HG02571 (cell line): ENCODE data around the gene CPNE5.

Source experiments
- ATAC-seq: cut with Tn5 transposase; IDR thresholded peaks from one replicate; pipeline ENCODE4 v1.9.1; 2021; ENCODE audit warnings: mild to moderate bottlenecking, moderate library complexity; ENCODE audit not compliant: unreplicated experiment

CPNE5 gene

DNA sequence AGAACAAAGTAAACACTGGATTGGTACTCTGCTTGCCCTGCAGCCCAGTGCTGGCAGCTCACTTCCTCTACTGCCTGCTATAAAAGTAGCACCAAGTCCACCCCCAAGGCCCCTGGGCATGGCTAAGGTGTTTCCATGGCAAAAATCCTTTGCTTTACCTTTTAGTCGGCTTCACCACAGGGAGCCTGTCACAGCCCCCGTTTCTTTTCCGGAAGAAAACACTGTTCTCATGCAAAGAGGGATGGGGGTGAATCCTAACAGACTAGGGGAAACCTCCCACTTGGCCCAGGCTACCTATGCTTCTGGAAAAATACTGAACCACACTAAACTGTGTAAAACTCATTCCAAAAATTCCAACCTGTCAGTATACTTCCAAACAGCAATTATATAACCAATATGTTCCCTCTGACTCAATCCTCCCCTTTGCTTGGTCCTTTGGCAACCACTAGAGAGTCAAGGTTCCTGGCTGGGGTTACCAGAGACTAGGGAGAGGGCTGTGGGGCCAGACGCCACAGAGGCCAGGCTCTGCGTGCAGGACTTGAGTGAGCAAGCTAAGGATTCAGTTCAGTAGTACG is 19.2 kb upstream of the CPNE5 start:
- ATAC-seq: no peak

DNA sequence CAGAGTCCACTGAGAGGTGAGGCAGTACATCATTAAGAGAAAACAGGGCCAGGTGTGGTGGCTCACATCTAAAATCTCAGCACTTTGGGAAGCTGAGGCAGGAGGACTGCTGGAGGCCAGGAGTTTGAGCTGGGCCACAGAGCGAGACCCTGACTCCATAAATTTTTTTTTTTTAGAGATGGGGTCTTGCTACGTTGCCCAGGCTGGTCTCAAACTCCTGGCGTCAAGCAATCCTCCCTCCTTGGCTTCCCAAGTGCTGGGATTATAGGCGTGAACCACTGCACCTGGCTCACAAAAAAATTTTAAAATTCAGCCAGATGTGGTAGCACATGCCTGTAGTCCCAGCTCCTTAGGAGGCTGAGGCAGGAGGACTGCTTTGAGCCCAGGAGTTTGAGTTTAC is 18.1 kb upstream of the CPNE5 start:
- no peak for ATAC-seq

- no peak for ATAC-seq
Measured at GRCh38 chr6:36856277-36856676, 17.0 kb upstream of the CPNE5 start.

DNA sequence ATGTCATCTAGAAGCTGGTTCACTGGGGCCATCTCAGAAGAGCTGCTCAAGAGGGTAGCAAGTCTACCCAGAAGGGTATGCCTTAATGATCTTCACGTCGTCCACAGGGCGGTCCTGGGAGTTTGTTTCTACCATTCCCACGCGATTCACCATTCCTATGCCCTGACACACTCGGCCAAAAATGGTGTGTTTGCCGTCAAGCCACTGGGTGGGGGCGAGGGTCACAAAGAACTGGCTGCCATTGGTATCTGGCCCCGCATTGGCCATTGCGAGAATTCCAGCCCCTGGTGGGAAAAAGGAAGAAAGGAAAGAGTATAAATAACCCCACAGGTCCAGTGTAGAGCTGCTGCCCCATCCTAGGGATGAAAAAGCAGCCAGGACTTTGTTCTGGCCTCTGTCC is 16.5 kb upstream of the CPNE5 start:
- ATAC-seq: no peak

GRCh38 chr6:36853325-36853724 is 14.1 kb upstream of the CPNE5 start:
- ATAC-seq: no peak

- ATAC-seq: no peak
Measured at GRCh38 chr6:36852481-36853147, 13.4 kb upstream of the CPNE5 start.

- no peak for ATAC-seq
Measured at GRCh38 chr6:36851626-36852025, 12.4 kb upstream of the CPNE5 start.

- no peak for ATAC-seq
Measured at GRCh38 chr6:36851149-36851614, 11.9 kb upstream of the CPNE5 start.

- no peak for ATAC-seq
Measured at GRCh38 chr6:36850021-36850420, 10.8 kb upstream of the CPNE5 start.

DNA sequence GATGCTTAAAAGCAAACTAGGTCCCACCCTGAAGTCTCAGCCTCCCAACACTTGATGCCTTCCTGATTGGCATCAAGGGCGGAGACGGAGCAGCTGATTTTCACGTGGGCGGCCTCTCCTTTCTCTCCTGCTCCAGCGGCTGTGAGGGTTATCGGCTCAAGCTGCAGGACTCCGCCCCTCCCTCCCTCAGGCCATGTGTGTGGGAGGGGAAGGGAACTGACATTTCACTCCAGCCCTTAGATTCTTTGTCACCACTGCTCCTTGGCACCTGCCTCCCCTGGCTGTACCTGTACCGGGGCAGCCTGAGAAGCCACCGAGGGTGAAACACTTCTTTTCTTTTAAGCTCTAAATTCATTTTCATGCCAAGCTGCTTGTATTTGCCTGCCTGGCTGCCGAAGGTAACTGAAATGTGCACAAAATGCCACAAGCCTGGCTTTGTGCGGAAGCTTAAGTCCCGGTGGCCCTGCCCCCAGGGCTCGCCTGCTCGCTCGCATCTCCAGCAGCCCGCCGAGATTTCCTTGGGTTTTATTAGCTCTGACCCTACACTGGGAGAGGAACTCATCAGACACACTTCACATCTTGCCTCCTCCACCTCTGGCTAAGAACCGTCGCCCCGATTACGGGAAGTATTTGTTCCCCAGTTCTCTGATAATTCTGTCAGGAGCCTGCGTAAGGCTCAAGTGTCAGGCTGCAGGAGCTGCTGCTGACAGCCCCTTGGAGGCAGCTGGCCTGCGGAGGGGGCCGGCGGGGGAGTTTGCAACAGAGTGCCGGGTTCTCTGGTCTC is 9.6 kb upstream of the CPNE5 start:
- no peak for ATAC-seq

- ATAC-seq: no peak
Measured at GRCh38 chr6:36847991-36848390, 8.7 kb upstream of the CPNE5 start.

DNA sequence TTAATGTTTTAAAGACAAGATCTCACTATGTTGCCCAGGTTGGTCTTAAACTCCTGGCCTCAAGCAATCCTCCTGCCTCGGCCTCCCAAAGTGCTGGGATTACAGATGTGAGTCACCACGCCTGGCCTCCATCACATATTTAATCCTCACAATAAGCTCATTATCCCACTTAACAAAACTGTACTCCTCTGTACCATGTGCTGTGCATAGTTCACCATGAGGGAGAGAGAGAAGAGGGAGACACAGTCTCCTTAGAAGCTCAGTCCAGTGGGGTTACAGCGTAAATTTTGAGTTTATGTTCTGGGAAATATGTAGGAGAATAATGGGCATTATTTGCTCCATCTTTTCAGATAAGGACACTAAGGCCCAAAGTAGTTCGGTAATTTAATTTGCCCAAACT is 7.9 kb upstream of the CPNE5 start:
- no peak for ATAC-seq

GRCh38 chr6:36845233-36845632 is 6.0 kb upstream of the CPNE5 start:
- ATAC-seq: no peak

- ATAC-seq: no peak
Measured at GRCh38 chr6:36844232-36845170, 5.3 kb upstream of the CPNE5 start.

GRCh38 chr6:36843170-36843569 is 3.9 kb upstream of the CPNE5 start:
- no peak for ATAC-seq

GRCh38 chr6:36841756-36842155 is 2.5 kb upstream of the CPNE5 start:
- ATAC-seq: no peak

DNA sequence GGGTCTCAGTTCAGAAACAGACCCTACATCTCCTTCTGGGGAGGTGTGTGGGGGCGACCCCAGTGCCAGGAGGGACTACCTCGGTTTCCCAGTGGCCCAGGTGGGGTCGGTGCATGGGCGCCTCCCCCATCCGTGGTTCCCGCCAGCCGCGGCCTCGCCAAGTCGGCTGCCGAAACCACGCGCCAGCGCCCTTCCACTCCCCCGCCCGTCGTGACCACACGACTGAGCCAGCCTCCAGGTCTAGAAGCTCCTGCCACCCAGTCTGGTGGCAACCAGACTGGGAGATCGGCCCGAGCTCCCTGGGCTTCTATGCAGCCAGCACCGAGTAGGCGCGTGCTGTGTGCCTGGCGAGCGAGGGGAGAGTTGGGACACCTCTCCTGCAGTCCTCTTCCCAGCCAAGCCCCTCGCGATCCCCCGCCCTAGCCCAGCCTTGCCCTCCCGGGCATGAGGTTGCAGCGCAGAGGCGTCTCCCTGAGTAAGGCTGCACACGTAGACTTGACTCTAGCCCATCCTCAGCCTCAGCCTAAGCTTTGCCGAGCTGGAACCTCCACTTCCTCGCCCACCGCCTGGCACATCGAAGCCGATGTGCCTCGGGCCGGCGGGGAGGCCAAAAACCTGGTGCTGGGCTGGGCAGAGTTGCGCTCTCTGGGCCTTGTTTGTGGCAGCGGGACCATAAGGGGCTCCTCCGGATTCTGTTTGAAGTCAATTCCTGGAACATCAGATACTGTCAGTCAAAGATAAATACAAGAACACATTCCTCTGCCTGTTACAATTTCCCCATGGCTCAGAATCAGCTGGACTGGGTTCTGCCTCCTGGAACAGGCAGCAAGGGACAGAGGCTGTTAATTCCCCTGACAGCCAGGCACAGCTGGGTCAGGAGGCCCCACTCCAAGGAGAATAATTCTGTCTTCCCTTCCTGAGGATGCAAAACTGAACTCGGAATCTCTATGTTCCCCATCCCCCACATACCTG is 1.5 kb upstream of the CPNE5 start:
- no peak for ATAC-seq

DNA sequence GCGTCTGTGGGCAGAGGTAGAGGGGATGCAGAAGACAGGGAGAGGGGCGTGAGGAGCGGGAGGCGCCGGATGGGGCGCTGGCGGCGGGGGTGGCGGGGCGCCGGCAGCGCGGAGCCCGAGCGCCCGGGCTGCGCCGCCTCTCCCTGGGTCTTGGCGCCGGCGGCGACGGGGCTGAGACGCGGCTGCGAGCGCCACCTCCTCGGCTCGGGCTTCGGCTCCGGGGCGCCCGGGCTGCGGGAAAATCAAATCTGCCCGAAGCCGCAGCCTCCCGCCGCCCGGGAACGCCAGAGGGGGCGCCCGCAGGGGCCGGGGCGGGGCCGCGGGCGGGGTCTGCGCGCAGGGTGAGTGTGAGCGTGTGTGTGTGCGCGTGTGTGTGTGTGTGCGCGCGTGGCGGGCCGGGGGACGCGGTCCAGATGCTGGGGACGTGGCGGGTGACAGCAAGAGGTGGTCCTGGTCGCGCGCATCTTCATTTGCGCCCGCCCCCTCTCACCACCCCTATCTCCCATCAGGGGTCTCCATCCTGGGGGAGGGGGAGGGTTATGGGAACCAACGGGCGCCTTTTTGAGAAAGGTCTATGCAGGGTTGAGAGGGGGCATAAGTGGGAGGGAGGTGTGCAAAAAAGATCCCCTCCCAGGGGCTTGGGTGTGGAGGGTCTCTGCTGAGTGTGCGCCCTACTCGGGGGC is 646 bp upstream of the CPNE5 start:
- ATAC-seq: no peak

DNA sequence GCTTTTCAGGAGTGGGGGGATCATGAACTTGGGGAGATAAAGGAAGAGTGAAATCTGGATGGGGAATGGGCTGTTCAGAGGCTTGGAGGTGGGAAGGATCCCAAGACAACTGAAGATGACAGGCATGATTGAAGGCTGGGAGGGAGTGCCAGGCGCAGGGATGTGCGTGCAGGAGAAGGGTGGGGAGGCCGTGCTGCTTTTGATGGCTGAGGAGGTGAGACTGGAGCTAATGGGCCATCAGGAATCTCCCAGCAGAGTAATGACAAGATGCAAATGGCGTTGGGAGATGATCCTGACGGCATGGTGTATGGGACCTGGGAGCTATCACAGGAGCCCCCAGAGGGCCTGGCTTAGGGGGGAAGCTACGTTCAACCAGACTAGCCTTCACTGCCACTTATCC is 1.6 kb downstream of the CPNE5 start:
- ATAC-seq: no peak

DNA sequence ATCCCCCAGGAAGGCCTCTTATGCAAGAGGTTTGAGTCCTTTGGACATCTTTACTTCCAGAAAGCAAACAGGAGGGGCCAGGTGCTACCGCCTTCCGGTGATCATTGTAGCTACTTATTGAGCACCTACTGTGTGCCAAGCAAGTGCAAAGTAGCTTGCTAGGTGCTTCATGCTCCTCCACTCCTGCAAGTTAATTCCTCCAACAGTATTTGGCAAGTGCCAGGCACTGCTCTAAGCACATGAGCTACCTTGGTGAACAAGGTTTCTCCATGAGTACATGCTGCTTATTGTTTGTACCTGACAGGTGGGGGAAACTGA is 2.3 kb downstream of the CPNE5 start:
- ATAC-seq: no peak
